Uterus (tissue), 2 donors: ENCODE data around the gene LPAR1.

Experiments
- CTCF ChIP-seq, 4 experiments: fragments of 200-600 bp in 2 of 4; fragments of 450-650 bp in 2 of 4; sonication (generic) in 2 of 4; IDR thresholded peaks; one replicate each; pipeline ENCODE4 v1.5.1; 2016 to 2019; ENCODE audit warnings: antibody characterized with exemption in 4 of 4, mild to moderate bottlenecking in 2 of 4, moderate library complexity in 1 of 4
- POLR2A ChIP-seq, 2 donors: fragments of 450-650 bp; IDR thresholded peaks; one replicate each; pipeline ENCODE4 v1.6.1; 2016; ENCODE audit warnings: antibody characterized with exemption in 2 of 2, mild to moderate bottlenecking in 1 of 2, moderate library complexity in 1 of 2

GRCh38 chr9:110999379-110999778, 38.9 kb downstream of the LPAR1 start:
- no peak for TF ChIP-seq POLR2A (IDR thresholded peaks at IDR 0.05)
- TF ChIP-seq CTCF (IDR thresholded peaks at IDR 0.05) = no peak
